Germinal center (tissue), 1 donor: Measurements from ENCODE around the gene UBB.

Experiments
- DNase-seq: peaks from one replicate; pipeline ENCODE4 v3.0.0; 2012; ENCODE audit warnings: mixed read lengths, low spot score

Gene UBB

GRCh38 chr17:16380640-16381495 lies at the start of gene UBB:
TSS of gene UBB (plus strand) at chr17:16381091. CDS start at chr17:16381908, 817 bp downstream.
- peak; percentile 95 for DNase-seq

GRCh38 chr17:16338391-16338790 lies 42.5 kb upstream of the UBB start:
- no peak for DNase-seq

- no peak for DNase-seq
These were observed 41.5 kb upstream of the UBB start for GRCh38 chr17:16339402-16339801.

- no peak for DNase-seq
These were observed 40.9 kb upstream of the UBB start for GRCh38 chr17:16339959-16340358.

GRCh38 chr17:16342979-16343378 lies 37.9 kb upstream of the UBB start:
- no peak for DNase-seq

- no peak for DNase-seq
These were observed 37.3 kb upstream of the UBB start for GRCh38 chr17:16343569-16343968.

GRCh38 chr17:16345565-16345964 lies 35.3 kb upstream of the UBB start:
- no peak for DNase-seq

GRCh38 chr17:16346721-16347271 lies 34.1 kb upstream of the UBB start:
- no peak for DNase-seq

- no peak for DNase-seq
These were observed 32.3 kb upstream of the UBB start for GRCh38 chr17:16348586-16348985.

GRCh38 chr17:16349431-16349830 lies 31.5 kb upstream of the UBB start:
- DNase-seq, result no peak

GRCh38 chr17:16351831-16352230 lies 29.1 kb upstream of the UBB start:
- DNase-seq, result no peak

- no peak for DNase-seq
These were observed 28.6 kb upstream of the UBB start for GRCh38 chr17:16352303-16352666.

- peak; percentile 22 for DNase-seq
These were observed 28.1 kb upstream of the UBB start for GRCh38 chr17:16352667-16353316.

GRCh38 chr17:16353317-16354174 lies 27.3 kb upstream of the UBB start, which contains the start of gene CENPV:
TSS of gene CENPV (minus strand) at chr17:16353469. CDS start at chr17:16353436, 33 bp downstream.
- DNase-seq, result peak; percentile 79

- DNase-seq, result no peak
These were observed 26.3 kb upstream of the UBB start for GRCh38 chr17:16354585-16354984.

GRCh38 chr17:16358394-16358793 lies 22.5 kb upstream of the UBB start:
- DNase-seq, result no peak

GRCh38 chr17:16361874-16362273 lies 19.0 kb upstream of the UBB start:
- DNase-seq, result no peak

GRCh38 chr17:16363749-16364536 lies 16.9 kb upstream of the UBB start:
- peak; percentile 79 for DNase-seq

- DNase-seq, result no peak
These were observed 16.3 kb upstream of the UBB start for GRCh38 chr17:16364625-16365024.

- DNase-seq, result no peak
These were observed 9.1 kb upstream of the UBB start for GRCh38 chr17:16371742-16372141.
